ENCODE data around the gene ACAP3.
A peak's percentile ranks its signal among the peaks of the same experiment; 100 is the strongest.

Gene ACAP3

DNA sequence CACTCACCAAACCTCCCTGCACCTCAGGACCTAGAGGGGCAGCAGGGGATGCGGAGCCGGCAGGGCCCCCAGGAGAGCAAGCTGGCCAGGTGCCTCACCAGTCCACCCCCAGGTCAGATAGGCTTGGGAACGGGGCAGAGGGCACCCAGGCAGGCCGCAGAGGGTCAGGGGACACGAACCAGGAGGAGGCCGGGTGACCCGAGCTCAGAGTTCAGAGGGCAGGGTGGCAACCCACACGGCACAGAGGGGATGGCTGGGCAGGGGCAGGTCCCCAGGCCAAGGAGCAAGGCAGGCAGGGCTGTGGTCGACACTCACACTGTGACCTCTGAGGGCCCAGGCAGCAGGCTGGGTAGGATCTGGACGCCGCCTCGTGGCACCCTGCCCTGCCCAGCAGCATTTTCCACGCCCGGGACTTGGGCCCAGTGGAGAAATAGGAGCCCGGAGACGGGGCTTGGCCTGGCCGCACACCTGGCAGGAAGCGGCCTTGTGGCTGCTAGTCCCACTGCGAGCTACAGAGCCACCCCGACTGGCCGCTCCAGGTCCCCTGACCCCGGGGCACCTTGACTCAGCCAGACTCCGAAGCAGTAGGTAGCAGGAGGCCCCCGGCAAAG lies 36.2 kb upstream of the ACAP3 start:
- DNase-seq: no peak

DNA sequence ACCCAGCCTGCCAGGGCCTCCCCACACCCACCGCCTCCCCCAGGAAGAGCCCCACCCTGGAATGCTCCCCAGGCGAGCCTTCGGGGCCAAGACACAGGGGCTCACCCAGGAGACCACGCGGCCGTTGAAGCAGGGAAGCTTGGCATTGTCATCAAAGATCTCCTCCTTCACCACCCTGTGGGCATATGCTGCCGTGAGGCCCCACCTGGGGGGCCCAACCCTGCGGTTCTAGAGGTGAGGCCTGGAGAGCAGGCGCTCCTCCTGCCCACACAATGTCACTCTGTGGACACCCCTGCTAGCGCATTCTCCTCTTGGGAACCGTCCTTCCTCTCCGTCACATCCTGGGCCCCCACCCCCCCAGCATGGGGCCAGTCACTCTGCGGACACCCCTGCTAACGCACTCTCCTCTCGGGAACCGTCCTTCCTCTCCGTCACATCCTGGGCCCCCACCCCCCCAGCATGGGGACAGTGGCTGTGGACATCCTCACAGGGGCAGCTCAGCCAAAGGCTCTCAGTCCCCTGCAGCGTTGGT lies 34.9 kb upstream of the ACAP3 start:
- DNase-seq: no peak

DNA sequence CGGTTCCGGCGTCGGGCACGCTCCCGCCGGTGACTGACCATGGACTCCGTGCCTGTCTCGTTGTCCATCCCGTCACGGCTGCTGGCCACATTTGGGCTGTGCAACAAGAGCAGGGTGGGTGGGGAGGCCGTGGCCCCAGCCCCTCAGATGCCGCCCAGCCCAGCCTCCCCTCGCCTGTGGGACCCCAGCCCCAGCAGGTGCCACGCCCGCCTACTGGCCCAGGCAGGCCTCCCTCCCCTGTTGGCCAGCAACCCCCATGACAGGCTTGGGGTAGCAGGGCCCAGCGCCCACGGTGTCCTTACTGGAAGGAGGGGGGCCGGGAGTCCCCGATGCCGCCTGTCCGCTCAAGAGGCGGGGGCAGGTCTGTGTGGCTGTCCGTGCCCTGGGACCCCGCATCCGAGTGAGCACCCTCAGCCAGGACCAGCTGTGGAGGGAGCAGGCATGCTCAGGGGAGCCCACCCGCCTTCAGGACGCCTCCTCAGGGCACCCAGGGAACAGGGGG lies 34.4 kb upstream of the ACAP3 start:
- no peak for DNase-seq

DNA sequence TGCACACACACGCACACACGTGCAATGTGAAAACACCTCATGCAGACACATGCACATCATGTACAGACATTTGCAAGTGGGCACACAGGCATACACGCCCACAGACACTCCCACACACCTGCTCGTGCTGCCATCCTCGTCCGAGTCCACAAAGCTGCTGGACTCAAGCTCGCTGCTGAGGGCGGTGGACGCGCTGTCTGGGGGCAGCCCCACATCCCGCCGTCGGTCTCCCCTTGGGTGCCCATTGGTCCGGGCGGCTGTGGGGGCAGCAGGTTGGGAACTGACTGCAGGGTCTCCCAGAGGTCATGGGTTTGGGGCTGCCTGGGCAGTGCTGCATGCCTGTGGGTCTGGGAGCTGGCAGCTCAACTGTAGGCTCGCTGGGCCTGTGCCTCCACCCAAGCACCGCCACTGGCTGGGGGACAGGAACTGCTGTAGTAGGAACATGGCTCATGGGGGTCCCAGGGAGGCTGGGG lies 33.9 kb upstream of the ACAP3 start:
- DNase-seq: no peak

DNA sequence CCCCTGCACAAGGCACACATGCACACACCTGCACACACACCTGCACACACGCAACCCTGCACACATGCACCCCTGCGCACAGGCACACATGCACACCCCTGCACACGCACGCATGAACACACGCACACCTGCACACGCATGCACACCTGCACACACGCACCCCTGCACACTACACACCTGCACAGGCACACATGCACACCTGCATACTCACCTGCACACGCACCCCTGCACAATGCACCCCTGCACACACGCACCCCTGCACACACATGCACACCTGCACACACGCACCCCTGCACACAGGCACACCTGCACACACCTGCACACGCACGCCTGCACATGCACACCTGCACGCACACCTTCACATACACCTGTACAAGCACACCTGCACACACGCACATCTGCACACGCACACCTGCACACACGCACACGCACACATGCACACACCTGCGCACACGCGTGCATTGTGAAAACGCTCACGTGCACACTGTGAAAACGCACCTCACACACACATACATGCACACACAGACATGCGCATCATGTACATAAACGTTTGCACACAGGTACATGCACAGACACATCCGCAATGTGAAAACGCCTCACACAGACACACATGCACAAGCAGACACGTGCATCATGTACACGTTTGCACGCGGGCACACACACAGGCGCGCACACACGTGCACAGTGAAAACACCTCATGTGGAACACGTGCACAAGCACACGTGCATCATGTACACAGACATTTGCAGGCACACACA lies 33.2 kb upstream of the ACAP3 start:
- DNase-seq: no peak

DNA sequence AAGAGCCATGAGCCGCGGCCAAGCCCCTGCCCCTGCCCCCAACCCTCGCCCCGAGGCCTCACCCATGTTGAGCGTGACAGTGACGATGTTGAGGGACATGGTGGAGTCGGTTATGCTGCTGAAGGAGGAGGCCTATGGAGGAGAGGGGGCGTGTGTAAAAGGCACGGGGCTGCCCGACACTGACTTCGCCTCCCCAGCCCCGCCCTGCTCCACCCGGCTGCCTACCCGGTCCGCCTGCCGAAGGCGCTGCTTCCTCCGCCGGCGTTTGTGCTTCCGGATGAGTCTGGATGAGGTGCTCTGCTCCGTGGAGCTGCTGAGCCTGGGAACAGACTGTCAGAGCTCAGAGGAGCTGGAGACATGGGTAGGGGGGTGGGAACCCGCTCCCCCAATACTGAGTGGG lies 32.5 kb upstream of the ACAP3 start:
- no peak for DNase-seq

DNA sequence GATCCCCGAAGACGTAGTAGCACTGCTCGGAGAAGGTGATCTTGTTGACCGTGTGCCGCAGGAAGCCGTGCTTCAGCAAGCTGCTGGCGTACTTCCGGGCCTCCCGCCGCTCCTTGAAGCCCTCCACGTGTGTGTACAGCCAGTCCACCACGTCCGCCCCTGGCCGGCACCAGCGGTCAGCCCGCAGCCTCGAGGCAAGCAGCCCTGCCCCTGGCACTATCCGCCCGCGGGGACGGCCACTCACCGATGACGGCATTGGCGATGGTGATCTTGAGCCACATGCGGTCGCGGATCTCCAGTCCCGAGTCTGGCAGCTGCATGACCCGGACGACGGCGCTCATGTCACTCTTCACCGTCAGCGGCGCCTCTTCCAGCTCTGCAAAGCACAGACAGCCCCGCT lies 30.5 kb upstream of the ACAP3 start:
- DNase-seq: no peak

DNA sequence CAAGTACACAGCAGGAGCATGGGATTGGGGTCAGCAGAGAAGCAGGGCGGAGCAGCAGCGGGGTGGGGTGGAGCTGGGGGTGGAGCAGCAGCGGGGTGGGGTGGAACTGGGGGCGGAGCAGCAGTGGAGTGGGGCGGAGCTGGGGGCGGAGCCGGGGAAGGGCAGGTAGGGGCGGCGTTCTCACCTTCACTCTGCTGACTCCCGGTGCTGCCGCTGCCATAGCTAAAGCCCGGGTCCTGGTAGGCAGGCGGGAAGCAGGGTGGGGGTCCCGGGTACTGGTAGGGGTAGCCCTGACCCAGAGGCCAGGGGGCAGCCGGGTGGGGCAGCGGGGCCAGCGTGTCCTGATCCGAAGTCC lies 30.0 kb upstream of the ACAP3 start:
- DNase-seq: peak; percentile 36

DNA sequence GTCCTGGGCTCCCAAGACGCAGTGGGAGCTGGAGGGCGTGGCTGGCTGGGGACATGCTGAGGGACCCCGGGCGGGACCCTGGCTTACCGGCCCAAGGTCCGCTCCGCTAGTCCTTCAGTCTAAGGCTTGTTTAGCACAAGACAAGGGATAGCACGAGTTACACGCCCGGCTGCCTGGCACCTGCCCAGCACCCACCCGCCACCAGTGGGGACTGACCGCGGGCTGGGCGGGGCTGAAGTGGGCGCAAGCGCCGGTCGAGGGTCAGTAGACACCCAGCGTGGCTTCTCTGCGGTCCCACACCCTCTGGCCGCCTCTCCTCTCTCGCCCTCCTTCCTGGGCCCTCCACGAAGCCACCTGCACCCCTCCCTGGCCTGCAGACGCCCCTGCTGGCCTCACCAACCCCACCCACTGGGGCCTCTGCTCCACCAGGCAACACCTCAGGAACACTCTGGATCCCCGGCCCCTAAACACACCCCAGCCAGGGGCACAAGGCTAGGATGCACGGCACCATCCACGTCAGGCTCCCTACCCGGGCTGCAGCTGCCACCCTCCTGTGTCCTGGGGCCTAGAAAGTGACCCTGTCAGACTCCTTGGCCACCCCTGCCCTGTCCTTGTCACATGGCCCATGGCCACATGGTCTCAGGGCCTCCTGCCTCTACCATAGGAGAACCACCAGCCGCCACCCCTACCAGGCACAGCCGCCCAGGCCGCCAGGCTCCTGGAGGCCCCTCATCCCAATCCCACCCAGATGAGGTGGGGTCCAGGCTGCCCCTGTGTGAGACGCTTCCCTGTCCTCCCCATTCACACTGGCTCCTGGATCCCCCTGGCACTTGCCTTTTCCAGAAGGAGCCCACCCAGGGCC lies 29.4 kb upstream of the ACAP3 start:
- DNase-seq: no peak

DNA sequence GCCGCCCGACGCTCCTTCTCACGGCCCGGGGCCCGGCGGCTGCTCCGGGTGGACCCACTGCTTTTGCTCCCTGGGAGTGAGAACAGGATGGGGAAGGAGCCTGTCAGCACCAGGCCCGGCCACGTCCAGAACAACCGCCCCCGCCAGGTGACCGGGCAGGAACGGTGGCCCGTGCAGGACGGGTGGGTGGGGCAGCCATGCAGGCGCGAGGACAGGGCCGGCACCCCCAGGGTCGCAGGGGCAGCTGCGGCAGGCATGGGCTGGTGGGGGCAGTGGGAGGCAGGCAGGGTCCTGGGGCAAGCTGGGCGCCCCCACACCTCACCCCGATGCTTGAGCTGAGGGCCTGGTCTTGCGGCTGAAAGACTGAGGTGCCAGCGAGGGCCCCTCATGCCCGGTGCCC lies 28.7 kb upstream of the ACAP3 start:
- no peak for DNase-seq

DNA sequence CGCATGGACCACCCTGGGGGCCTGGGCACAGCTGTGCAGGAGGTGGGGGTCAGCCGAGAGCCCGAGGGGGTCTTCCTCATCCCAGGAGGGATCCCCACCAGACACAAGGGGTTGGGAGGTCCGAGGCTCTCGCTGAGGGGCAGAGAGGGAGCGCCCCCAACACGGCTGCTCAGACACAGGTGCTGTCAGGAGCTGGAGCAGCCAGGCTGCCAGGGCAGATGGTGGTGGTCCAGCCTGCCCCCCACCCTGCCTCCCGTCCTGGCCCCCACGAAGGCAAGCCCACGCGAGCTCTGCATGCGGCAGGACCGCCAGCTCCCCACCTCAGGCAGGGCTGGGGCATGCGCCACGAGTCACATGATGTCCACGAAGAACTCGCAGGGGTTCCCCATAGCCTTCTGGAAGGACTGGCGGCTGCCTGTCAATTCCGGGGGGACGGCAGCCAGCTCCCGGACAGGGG lies 28.1 kb upstream of the ACAP3 start:
- no peak for DNase-seq

DNA sequence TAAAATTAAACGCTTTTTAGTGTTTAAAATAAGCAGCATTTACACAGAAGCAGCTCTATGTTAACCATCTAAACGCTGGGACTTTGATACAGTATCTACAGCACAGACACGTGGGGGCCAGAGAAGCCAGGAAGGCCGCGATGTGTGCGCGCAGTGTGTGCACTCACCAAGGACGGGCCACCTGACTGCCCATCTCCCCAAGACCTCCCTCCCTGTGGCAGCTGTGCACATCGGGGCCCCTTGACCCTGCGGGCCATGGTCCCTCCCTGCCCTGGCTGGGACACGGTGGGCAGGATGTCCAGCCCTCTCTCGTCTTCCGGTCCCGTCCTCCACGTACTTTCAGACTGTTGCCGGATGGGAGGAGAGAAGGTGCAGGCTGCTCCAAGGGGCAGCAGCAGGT lies 27.6 kb upstream of the ACAP3 start:
- DNase-seq: no peak

DNA sequence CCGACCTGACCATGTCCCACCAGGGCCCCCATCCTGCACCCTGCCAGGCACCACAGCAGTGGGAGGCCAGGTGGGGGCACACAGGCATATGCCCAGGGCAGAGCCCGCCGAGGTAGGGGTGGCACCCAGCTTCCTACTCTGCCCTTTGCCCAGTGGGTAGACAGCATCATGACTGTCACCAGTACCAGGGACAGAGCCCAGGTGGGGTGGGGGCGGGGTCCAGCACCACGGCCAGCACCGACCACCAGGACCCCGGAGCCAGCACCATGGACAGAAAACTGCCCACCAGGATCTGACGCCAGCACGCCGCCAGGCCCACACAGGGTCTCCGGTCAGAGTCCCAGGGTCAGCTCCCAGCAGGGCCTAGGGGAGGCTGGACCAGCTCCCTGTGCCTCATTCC lies 27.1 kb upstream of the ACAP3 start:
- no peak for DNase-seq

DNA sequence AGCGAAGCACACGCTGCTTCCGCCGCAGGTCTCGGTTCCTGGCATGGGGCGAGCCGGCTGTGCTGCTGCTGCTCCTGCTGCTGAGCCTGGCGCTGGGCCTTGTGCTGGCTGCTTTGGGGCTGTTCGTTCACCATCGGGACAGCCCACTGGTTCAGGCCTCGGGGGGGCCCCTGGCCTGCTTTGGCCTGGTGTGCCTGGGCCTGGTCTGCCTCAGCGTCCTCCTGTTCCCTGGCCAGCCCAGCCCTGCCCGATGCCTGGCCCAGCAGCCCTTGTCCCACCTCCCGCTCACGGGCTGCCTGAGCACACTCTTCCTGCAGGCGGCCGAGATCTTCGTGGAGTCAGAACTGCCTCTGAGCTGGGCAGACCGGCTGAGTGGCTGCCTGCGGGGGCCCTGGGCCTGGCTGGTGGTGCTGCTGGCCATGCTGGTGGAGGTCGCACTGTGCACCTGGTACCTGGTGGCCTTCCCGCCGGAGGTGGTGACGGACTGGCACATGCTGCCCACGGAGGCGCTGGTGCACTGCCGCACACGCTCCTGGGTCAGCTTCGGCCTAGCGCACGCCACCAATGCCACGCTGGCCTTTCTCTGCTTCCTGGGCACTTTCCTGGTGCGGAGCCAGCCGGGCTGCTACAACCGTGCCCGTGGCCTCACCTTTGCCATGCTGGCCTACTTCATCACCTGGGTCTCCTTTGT lies 26.0 kb upstream of the ACAP3 start:
- no peak for DNase-seq

DNA sequence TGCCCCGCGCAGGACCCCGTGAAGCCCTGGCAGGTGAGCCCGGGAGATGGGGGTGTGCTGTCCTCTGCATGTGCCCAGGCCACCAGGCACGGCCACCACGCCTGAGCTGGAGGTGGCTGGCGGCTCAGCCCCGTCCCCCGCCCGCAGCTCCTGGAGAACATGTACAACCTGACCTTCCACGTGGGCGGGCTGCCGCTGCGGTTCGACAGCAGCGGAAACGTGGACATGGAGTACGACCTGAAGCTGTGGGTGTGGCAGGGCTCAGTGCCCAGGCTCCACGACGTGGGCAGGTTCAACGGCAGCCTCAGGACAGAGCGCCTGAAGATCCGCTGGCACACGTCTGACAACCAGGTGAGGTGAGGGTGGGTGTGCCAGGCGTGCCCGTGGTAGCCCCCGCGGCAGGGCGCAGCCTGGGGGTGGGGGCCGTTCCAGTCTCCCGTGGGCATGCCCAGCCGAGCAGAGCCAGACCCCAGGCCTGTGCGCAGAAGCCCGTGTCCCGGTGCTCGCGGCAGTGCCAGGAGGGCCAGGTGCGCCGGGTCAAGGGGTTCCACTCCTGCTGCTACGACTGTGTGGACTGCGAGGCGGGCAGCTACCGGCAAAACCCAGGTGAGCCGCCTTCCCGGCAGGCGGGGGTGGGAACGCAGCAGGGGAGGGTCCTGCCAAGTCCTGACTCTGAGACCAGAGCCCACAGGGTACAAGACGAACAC lies 25.2 kb upstream of the ACAP3 start:
- DNase-seq: no peak

DNA sequence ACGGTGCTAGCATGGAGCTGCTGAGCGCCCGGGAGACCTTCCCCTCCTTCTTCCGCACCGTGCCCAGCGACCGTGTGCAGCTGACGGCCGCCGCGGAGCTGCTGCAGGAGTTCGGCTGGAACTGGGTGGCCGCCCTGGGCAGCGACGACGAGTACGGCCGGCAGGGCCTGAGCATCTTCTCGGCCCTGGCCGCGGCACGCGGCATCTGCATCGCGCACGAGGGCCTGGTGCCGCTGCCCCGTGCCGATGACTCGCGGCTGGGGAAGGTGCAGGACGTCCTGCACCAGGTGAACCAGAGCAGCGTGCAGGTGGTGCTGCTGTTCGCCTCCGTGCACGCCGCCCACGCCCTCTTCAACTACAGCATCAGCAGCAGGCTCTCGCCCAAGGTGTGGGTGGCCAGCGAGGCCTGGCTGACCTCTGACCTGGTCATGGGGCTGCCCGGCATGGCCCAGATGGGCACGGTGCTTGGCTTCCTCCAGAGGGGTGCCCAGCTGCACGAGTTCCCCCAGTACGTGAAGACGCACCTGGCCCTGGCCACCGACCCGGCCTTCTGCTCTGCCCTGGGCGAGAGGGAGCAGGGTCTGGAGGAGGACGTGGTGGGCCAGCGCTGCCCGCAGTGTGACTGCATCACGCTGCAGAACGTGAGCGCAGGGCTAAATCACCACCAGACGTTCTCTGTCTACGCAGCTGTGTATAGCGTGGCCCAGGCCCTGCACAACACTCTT lies 24.5 kb upstream of the ACAP3 start:
- no peak for DNase-seq

DNA sequence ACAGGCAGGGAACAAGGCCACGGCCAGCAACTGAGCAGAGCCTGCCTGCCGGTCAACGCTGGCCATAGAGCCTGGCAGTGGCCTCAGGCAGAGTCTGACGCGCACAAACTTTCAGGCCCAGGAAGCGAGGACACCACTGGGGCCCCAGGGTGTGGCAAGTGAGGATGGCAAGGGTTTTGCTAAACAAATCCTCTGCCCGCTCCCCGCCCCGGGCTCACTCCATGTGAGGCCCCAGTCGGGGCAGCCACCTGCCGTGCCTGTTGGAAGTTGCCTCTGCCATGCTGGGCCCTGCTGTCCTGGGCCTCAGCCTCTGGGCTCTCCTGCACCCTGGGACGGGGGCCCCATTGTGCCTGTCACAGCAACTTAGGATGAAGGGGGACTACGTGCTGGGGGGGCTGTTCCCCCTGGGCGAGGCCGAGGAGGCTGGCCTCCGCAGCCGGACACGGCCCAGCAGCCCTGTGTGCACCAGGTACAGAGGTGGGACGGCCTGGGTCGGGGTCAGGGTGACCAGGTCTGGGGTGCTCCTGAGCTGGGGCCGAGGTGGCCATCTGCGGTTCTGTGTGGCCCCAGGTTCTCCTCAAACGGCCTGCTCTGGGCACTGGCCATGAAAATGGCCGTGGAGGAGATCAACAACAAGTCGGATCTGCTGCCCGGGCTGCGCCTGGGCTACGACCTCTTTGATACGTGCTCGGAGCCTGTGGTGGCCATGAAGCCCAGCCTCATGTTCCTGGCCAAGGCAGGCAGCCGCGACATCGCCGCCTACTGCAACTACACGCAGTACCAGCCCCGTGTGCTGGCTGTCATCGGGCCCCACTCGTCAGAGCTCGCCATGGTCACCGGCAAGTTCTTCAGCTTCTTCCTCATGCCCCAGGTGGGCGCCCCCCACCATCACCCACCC lies 23.6 kb upstream of the ACAP3 start, which contains the start of gene TAS1R3:
TSS of gene TAS1R3 (plus strand) at position 213 of the 898 bp plus-strand sequence. CDS start at position 279, 66 bp downstream.
- DNase-seq: no peak

DNA sequence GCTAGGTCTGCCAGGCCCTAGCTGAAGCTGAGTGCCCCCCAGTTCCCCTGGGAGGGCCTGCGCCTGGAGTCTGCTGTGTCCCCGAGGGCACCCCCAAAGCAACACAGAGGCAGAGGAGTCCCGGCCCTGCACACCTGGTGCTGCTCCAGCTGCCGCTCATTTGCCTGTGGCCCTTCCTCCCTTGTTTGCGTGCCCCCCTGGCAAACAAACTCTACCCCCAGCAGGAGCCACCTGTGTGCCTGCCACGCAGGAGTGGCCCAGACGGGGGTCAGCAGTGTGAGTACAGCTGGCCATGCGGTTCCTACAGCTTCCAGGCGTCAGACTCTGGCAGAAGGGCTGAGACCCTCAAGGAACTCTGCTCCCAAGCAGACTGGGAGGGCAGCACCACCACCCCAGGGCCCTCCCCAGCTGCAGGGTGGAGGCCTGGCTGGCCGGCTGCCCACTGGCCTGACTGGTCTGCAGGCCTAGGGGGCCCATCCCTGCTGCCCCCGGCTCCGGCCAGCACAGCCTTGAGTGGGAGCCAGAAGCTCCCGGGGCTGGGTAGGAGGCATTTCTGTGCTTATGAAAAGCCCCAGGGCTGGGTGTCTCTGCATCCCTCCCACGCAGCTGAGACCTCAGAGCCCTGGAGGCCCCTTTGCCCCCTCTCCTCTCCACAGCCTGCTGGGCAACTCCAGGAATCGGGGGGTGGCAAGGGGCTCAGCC lies 22.8 kb upstream of the ACAP3 start:
- DNase-seq: no peak

Measured in CD4-positive, alpha-beta T cell treated with Interleukin-10 for 1 hour (primary cell).